Fibroblast of gingiva (primary cell): ENCODE data around the gene DDHD1.
"Not testable (repeated sequence)": the region's sequence is repeated elsewhere in the genome, so short reads cannot be mapped to it uniquely, and the experiment has no call there.

Source experiments
- DNase-seq: peaks from one replicate; pipeline ENCODE4 v3.0.0-alpha.2; 2011; ENCODE audit warnings: low read depth

The DDHD1 gene

GRCh38 chr14:53152184-53152886 lies 788 bp downstream of the DDHD1 start:
- peak; percentile 30 for DNase-seq

GRCh38 chr14:53151523-53152183 lies 1.5 kb downstream of the DDHD1 start:
- peak; percentile 40 for DNase-seq

GRCh38 chr14:53149668-53150316 lies 3.3 kb downstream of the DDHD1 start:
- no peak for DNase-seq

GRCh38 chr14:53148671-53149070 lies 4.5 kb downstream of the DDHD1 start:
- DNase-seq: no peak

- no peak for DNase-seq
Measured at GRCh38 chr14:53147893-53148292, 5.2 kb downstream of the DDHD1 start.

GRCh38 chr14:53147208-53147607 lies 5.9 kb downstream of the DDHD1 start:
- DNase-seq: no peak

GRCh38 chr14:53146739-53147138 lies 6.4 kb downstream of the DDHD1 start:
- DNase-seq: no peak

- DNase-seq: no peak
Measured at GRCh38 chr14:53144244-53144643, 8.9 kb downstream of the DDHD1 start.

GRCh38 chr14:53140585-53140984 lies 12.5 kb downstream of the DDHD1 start:
- no peak for DNase-seq

- DNase-seq: no peak
Measured at GRCh38 chr14:53137568-53138203, 15.4 kb downstream of the DDHD1 start.

- DNase-seq: peak; percentile 75
Measured at GRCh38 chr14:53130491-53130890, 22.6 kb downstream of the DDHD1 start.

- no peak for DNase-seq
Measured at GRCh38 chr14:53128303-53129028, 24.7 kb downstream of the DDHD1 start.

- DNase-seq: no peak
Measured at GRCh38 chr14:53127832-53128231, 25.3 kb downstream of the DDHD1 start.

- DNase-seq: no peak
Measured at GRCh38 chr14:53127151-53127550, 26.0 kb downstream of the DDHD1 start.

GRCh38 chr14:53126731-53127130 lies 26.4 kb downstream of the DDHD1 start:
- DNase-seq: no peak

- DNase-seq: no peak
Measured at GRCh38 chr14:53124786-53125185, 28.3 kb downstream of the DDHD1 start.

GRCh38 chr14:53121419-53121818 lies 31.7 kb downstream of the DDHD1 start:
- not testable (repeated sequence) for DNase-seq

- DNase-seq: not testable (repeated sequence)
Measured at GRCh38 chr14:53117479-53117878, 35.6 kb downstream of the DDHD1 start.

GRCh38 chr14:53113989-53114388 lies 39.1 kb downstream of the DDHD1 start:
- no peak for DNase-seq

GRCh38 chr14:53110096-53110495 lies 43.0 kb downstream of the DDHD1 start:
- no peak for DNase-seq

GRCh38 chr14:53109105-53110041 lies 43.8 kb downstream of the DDHD1 start:
- no peak for DNase-seq
